B cell (primary cell): ENCODE measurements around the gene BMP7. TPM values are rescaled to one million over a fixed set of nuclear protein-coding genes. Genes with fewer than 3 reads are reported as not detected.

Source experiments
- ATAC-seq: fragments of 200-7000 bp; cut with Tn5 transposase; one replicate; pipeline ENCODE4 v1.10.0; 2021; ENCODE audit warnings: low read depth, mild to moderate bottlenecking, moderate number of reproducible peaks, moderate library complexity
- CTCF ChIA-PET: fragments of 350-600 bp; sonication (Branson Sonifier 250); formaldehyde crosslinking; loops from one replicate; lab custom pipeline; 2021; ENCODE audit warnings: antibody characterized with exemption, inconsistent platforms; lab: Charles Lee
- POLR2A ChIA-PET: fragments of 350-600 bp; sonication (Branson Sonifier 250); formaldehyde crosslinking; loops from one replicate; lab custom pipeline; 2021; ENCODE audit warnings: antibody characterized with exemption; lab: Charles Lee
- DNase-seq: peaks from one replicate; pipeline ENCODE4 v3.0.0; 2013
- H2AFZ ChIP-seq: 2 replicates; pipeline ENCODE4 v1.6.1; 2012; ENCODE audit warnings: mild to moderate bottlenecking, low read depth, low read length; ENCODE audit not compliant: insufficient read depth, poor library complexity, severe bottlenecking
- H3K27ac ChIP-seq, 2 donors: 1 replicate in 1 of 2; 2 replicates in 1 of 2; pipeline ENCODE4 v1.5.1; 2012 to 2013; ENCODE audit warnings: low read length in 2 of 2, mild to moderate bottlenecking in 2 of 2, moderate library complexity in 1 of 2
- H3K27me3 ChIP-seq, 4 experiments: fragments of 200-600 bp in 1 of 4; sonication (generic) in 1 of 4; replicated peaks in 1 of 4; 1 replicate in 2 of 4; 2 replicates in 2 of 4; pipeline versions ENCODE4 v1.6.1 to v1.7.0; 2013 to 2016; ENCODE audit warnings: low read length in 3 of 4, mild to moderate bottlenecking in 2 of 4, mixed read lengths in 1 of 4, moderate library complexity in 1 of 4; ENCODE audit not compliant: insufficient read depth in 4 of 4, control insufficient read depth in 3 of 4; ENCODE audit errors: control extremely low read depth in 1 of 4
- H3K36me3 ChIP-seq, 2 experiments: replicated peaks in 1 of 2; 1 replicate in 1 of 2; 2 replicates in 1 of 2; pipeline versions ENCODE4 v1.6.1 to v1.7.1; 2013; ENCODE audit warnings: low read length in 1 of 2; ENCODE audit not compliant: insufficient read depth in 2 of 2, control insufficient read depth in 1 of 2; ENCODE audit errors: control extremely low read depth in 1 of 2, extremely low read depth in 1 of 2
- H3K4me1 ChIP-seq, 2 donors: fragments of 200-600 bp in 1 of 2; sonication (generic) in 1 of 2; 1 replicate in 1 of 2; 2 replicates in 1 of 2; pipeline versions ENCODE4 v1.5.1 to v1.6.1; 2013 to 2017; ENCODE audit warnings: low read length in 2 of 2; ENCODE audit not compliant: control insufficient read depth in 2 of 2, insufficient read depth in 2 of 2
- H3K4me2 ChIP-seq: replicated peaks from 2 replicates; pipeline ENCODE3; 2012; ENCODE audit warnings: mild to moderate bottlenecking, low read depth, low read length; ENCODE audit not compliant: poor library complexity, severe bottlenecking
- H3K4me3 ChIP-seq, 5 experiments: fragments of 200-600 bp in 1 of 5; sonication (generic) in 1 of 5; 1 replicate in 3 of 5; 2 replicates in 2 of 5; pipeline versions ENCODE4 v1.5.1 to v1.7.0; 2011 to 2016; ENCODE audit warnings: low read length in 4 of 5, mild to moderate bottlenecking in 4 of 5, low read depth in 2 of 5, control low read depth in 1 of 5, moderate library complexity in 1 of 5; ENCODE audit not compliant: insufficient read depth in 1 of 5; ENCODE audit errors: control extremely low read depth in 1 of 5, extremely low read depth in 1 of 5
- H3K79me2 ChIP-seq: fragments of 200-600 bp; sonication (generic); one replicate; pipeline ENCODE4 v1.6.0; 2016; ENCODE audit warnings: low read length; ENCODE audit not compliant: control insufficient read depth, insufficient read depth
- H3K9ac ChIP-seq: fragments of 200-600 bp; sonication (generic); 2 replicates; pipeline ENCODE4 v1.6.1; 2017; ENCODE audit warnings: mild to moderate bottlenecking, low read length, moderate library complexity
- H3K9me3 ChIP-seq, 3 donors: one replicate each; pipeline versions ENCODE4 v1.6.1 to v1.7.1; 2013; ENCODE audit warnings: low read length in 2 of 3; ENCODE audit not compliant: control insufficient read depth in 2 of 3, insufficient read depth in 1 of 3; ENCODE audit errors: control extremely low read depth in 1 of 3
- H4K20me1 ChIP-seq: 2 replicates; pipeline ENCODE4 v1.6.0; 2012; ENCODE audit warnings: mild to moderate bottlenecking, low read length; ENCODE audit not compliant: insufficient read depth, control insufficient read depth, poor library complexity, severe bottlenecking
- H3K27ac Mint-ChIP-seq: one replicate; pipeline ENCODE4 v1.8.0; 2021; ENCODE audit warnings: mixed read lengths
- H3K27me3 Mint-ChIP-seq: one replicate; pipeline ENCODE4 v1.8.0; 2021; ENCODE audit warnings: mixed read lengths
- H3K4me1 Mint-ChIP-seq: one replicate; pipeline ENCODE4 v1.8.0; 2021; ENCODE audit warnings: mixed read lengths
- H3K4me3 Mint-ChIP-seq: one replicate; pipeline ENCODE4 v1.8.0; 2021; ENCODE audit warnings: mixed read lengths
- H3K9me3 Mint-ChIP-seq: one replicate; pipeline ENCODE4 v1.8.0; 2022; ENCODE audit warnings: mixed read lengths; ENCODE audit not compliant: insufficient read depth
- EZH2 ChIP-seq: IDR thresholded peaks from 2 replicates; pipeline ENCODE4 v1.6.1; 2012; ENCODE audit warnings: borderline replicate concordance, low read depth, mild to moderate bottlenecking, moderate library complexity, low read length; ENCODE audit not compliant: insufficient read depth, poor library complexity, severe bottlenecking
- WGBS: methylation state at CpG from one replicate; pipeline ENCODE4 v1.1.5; 2013; ENCODE audit warnings: missing lambda C conversion rate; ENCODE audit not compliant: insufficient coverage; 5-methylcytosine and 5-hydroxymethylcytosine counted together
- intact Hi-C: fragments of 100-400 bp; cut with micrococcal nuclease; formaldehyde crosslinking; loops from one replicate; pipeline ENCODE4 v1.10.0; 2022
- polyA plus RNA-seq: library from polyadenylated mRNA; depleted of rRNA; stranded (reverse); fragments of >200 nt; gene quantifications from 2 replicates; pipeline ENCODE4 v1.2.3, GENCODE V29; 2012
- total RNA-seq, 2 donors: library from RNA; stranded (reverse); fragments of 120-200 nt in 1 of 2; gene quantifications; 1 replicate in 1 of 2; 2 replicates in 1 of 2; pipeline versions ENCODE4 v1.2.3 to v1.2.4, GENCODE V29; 2013 to 2022
- TF ChIP-seq, protein P1 (sequence below): fragments of 200-600 bp; IDR thresholded peaks from one replicate; pipeline ENCODE4 v1.8.0; 2022; ENCODE audit warnings: antibody characterized with exemption, mild to moderate bottlenecking

BMP7 gene
- total and polyA plus RNA-seq, 2 donors (not counting 1 experiment from before 2014, with no cell fraction given) = not detected

- no peak overlapping the region for H3K27ac ChIP-seq
- no peaks in the 10 kb centered on the region for H3K36me3 ChIP-seq
- H3K9me3 ChIP-seq = no peaks in the 10 kb centered on the region
- DNase-seq = no peak
- ChIA-PET CTCF (no interaction called here), POLR2A (no interaction called here)
- Mint-ChIP-seq H3K4me3 (no peak overlapping the region), H3K4me1 (no peaks in the 10 kb centered on the region), H3K27ac (no peak overlapping the region), H3K27me3 (peaks cover 29% of the 10 kb centered on the region), H3K9me3 (no peaks in the 10 kb centered on the region)
- no peak overlapping the region for H2AFZ ChIP-seq
- no peaks in the 10 kb centered on the region for H3K79me2 ChIP-seq
- H3K4me1 ChIP-seq = no peaks in the 10 kb centered on the region
- no peak for ATAC-seq
- no peaks in the 10 kb centered on the region for H4K20me1 ChIP-seq
- intact Hi-C loops = no loop called here
- peaks cover 0 to 8% (median 1%) of the 10 kb centered on the region in 4 experiments for H3K27me3 ChIP-seq
- no peak for TF ChIP-seq EZH2
- TF ChIP-seq, protein P1, sequence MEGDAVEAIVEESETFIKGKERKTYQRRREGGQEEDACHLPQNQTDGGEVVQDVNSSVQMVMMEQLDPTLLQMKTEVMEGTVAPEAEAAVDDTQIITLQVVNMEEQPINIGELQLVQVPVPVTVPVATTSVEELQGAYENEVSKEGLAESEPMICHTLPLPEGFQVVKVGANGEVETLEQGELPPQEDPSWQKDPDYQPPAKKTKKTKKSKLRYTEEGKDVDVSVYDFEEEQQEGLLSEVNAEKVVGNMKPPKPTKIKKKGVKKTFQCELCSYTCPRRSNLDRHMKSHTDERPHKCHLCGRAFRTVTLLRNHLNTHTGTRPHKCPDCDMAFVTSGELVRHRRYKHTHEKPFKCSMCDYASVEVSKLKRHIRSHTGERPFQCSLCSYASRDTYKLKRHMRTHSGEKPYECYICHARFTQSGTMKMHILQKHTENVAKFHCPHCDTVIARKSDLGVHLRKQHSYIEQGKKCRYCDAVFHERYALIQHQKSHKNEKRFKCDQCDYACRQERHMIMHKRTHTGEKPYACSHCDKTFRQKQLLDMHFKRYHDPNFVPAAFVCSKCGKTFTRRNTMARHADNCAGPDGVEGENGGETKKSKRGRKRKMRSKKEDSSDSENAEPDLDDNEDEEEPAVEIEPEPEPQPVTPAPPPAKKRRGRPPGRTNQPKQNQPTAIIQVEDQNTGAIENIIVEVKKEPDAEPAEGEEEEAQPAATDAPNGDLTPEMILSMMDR = no peak
- no peak overlapping the region for H3K9ac ChIP-seq
- H3K4me3 ChIP-seq = no peak overlapping the region
- 87% methylated on average over 4 of the region's 8 CpGs for WGBS
- no peak overlapping the region for H3K4me2 ChIP-seq
These were observed 48.9 kb upstream of the BMP7 start for GRCh38 chr20:57315083-57315975.

GRCh38 chr20:57313951-57314350 is 47.5 kb upstream of the BMP7 start:
- WGBS = 88% methylated on average over 3 of the region's 5 CpGs
- no peak for TF ChIP-seq EZH2
- TF ChIP-seq, protein P1 = no peak
- Mint-ChIP-seq H3K9me3 (no peaks in the 10 kb centered on the region), H3K27me3 (peaks cover 21% of the 10 kb centered on the region), H3K4me1 (no peaks in the 10 kb centered on the region), H3K4me3 (no peak overlapping the region), H3K27ac (no peak overlapping the region)
- CTCF ChIA-PET = no interaction called here
- Histone ChIP-seq H3K9me3 (no peaks in the 10 kb centered on the region), H3K36me3 (no peaks in the 10 kb centered on the region), H3K27ac (no peak overlapping the region), H3K27me3 (peaks cover 0 to 10% (median 2%) of the 10 kb centered on the region in 4 experiments), H3K4me3 (no peak overlapping the region), H3K79me2 (no peaks in the 10 kb centered on the region), H3K4me1 (no peaks in the 10 kb centered on the region), H3K9ac (no peak overlapping the region), H2AFZ (no peak overlapping the region), H3K4me2 (no peak overlapping the region), H4K20me1 (no peaks in the 10 kb centered on the region)
- POLR2A ChIA-PET = no interaction called here
- no peak for DNase-seq
- intact Hi-C loops = no loop called here
- ATAC-seq = no peak
